DMS53 (cell line): ENCODE measurements around the gene MYOF.
"Not testable (repeated sequence)": the region's sequence is repeated elsewhere in the genome, so short reads cannot be mapped to it uniquely, and the experiment has no call there.

Experiments used
- DNase-seq: peaks from one replicate; lab custom pipeline; 2025; lab: John Stamatoyannopoulos, UW

MYOF gene

DNA sequence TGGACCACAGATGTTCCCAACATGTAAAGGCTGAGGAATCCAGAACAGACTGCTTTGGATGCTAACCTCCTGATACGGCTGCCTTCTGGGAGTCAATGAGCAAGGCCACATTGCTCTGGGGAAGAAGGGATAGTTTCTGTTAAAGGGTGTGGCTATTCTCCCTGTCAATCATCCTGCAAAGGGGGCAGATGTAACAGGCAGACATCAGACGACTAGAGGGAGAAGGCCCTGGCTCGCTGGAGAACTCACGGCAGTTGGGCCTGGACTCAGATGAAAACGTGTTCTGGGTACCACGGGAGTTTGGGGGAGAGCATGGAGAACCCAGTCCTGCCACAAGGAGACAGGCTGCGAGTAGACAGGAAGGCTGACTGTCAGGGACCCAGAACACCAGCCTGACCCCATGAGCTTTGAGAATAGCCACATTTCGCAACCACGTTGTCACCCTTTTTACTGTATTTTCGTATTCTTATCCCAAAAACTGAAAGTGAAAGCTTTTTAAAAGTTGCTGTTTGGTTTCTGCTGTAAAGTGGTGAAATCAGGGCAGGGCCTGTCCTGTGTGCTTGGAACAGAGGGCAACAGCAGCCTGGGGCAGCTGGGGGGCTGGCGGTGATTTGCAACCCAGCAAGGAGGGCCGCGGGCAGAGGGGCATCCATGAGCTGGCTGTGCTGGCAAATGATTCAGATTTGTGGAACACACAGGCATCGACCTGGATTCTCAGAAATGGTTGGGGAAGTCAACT lies 95.3 kb downstream of the MYOF start:
- no peak for DNase-seq

DNA sequence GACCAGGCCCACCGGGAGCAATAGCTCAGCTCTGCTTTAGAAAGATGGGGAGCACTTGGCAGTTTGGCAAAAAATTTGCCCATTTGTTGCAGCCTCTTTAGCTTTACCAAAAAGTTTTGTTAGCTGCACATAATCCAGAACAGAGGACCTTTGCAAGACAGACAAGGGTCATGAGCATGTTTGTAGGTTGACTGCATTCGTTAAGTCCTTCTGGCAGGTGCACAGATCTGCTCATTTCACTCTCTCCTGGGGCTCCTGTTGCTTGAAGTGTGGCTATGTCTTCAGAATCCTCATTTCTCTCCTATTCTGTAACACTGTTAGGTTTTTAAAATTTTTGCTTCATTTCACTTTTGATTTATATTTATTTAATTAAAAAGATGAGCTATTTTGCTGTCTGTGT lies 96.8 kb downstream of the MYOF start:
- DNase-seq: no peak

DNA sequence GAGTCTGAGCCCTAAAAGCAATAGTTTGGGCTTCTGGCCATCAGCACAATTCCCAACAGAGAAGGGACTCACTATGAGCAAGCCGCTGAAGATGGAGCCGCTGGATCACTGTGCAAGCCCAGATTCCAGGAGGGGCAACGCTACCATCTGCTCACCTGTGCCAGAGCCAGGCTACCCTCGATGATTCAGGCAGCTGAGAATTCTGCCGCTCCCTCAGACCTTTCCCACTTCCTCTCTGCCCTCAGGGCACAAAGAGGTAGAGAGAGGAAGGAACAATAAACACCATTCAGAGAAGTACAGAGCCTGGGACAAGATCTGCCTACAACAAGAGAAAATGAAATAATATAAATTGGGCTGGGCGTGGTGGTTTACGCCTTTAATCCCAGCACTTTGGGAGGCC lies 98.1 kb downstream of the MYOF start:
- no peak for DNase-seq

DNA sequence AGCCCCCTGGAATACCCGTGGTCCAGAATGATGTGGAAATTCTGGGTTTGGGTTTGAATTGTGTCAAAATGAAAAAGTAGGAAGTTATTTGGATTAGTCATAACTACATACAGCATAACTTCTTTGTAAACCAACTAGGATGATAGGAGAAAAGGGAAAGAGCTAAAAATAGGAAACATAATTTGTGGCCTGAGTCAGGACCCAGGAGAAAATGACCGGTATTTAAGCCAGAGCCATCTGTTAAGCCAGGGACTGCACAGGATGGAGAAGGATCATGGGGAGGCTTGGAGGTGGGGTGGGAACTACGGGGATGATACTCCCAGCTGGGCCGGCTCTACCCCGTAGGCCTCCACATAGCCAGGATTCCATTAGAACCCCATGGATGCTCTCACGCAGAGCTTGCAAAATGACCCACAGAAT lies 98.6 kb downstream of the MYOF start:
- DNase-seq: no peak

DNA sequence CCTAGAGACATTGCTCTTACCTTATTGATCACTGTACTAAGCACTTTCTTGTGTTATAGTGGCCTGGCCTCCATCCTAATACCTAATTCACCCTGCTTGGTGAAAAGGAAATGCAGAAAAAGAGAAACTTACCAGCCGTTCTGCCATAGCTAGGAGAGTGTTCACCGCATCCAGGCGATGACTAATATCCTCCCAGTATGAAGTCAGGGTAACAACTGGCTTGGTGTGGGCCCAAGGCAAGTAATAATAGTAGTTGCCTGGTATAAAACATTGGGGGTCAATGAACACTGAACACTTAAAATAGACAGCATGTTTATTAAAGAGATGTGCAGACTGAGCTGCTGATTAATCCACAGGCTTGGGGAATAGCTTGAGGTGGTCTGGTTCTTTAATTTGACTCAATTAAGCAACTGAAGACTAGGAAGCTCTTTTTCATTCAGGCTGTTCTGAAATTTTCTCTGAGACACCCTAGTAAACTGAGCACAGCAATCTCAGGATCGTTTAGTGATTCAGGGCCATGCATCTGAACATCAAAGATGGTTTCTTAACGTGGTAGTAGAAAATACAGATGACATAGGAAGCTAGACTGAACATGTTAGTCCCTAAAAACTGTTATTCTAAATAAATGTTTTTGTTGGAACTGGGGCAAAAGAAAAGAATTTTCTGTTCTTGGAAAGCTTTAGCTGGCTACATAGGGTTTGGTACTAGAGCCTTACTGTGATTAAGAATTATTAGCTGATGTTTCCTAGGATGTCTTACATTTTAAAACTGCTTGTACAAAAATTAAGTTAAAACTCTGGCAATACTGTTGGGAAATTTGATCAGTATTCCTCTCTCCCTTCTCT lies 102.2 kb downstream of the MYOF start:
- no peak for DNase-seq

DNA sequence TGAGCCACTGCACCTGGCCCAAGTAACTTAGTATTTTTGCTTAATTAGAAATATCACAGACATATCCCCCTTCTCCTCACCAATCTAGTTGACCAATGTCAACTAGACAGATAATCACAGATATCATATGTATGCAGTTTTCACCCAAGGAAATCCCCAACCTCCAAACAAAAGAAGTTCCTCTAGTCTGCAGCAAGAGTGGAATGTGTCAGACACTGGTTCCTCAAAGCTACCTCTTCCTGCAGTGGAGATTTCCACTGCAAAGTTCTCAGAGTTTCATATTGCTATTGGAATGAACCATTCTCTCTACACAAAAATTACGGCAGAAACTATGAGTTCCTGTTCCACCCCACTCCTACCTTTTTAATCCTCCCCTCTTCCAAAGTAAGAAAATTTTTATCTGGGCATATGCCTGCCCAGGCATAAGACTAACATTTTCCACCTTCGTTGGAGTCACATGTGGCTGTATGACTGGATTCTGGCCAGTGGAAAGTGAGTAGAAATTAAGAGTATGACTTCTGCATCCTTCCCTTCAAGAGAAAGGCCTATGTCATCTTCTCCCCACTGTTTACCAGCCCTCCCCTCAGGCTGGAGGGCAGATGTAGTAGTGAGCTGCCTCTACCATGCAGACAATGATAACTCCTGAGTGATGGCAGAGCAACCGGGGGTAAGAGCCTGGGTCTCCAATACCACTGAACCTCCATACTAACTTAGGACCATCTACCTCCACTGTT lies 103.0 kb downstream of the MYOF start:
- DNase-seq: no peak

DNA sequence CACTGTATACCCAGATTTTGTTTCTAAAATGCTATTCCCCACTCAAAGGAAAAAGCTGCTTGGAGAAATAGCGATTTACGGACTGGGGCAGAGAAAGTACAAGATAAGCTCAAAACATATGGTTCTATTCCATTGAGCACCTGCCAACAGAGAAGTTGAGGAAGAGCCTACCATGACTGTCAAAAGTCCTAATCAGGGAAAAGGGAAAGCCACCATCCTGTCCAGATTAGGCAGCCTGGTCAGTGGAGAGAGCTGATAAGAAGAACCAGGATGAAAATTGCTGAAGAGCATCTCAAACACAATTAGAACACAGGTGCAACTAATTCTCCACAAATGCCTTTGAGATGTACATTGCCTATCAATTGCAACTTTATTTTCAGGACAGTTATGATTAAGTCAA lies 104.1 kb downstream of the MYOF start:
- DNase-seq: no peak

DNA sequence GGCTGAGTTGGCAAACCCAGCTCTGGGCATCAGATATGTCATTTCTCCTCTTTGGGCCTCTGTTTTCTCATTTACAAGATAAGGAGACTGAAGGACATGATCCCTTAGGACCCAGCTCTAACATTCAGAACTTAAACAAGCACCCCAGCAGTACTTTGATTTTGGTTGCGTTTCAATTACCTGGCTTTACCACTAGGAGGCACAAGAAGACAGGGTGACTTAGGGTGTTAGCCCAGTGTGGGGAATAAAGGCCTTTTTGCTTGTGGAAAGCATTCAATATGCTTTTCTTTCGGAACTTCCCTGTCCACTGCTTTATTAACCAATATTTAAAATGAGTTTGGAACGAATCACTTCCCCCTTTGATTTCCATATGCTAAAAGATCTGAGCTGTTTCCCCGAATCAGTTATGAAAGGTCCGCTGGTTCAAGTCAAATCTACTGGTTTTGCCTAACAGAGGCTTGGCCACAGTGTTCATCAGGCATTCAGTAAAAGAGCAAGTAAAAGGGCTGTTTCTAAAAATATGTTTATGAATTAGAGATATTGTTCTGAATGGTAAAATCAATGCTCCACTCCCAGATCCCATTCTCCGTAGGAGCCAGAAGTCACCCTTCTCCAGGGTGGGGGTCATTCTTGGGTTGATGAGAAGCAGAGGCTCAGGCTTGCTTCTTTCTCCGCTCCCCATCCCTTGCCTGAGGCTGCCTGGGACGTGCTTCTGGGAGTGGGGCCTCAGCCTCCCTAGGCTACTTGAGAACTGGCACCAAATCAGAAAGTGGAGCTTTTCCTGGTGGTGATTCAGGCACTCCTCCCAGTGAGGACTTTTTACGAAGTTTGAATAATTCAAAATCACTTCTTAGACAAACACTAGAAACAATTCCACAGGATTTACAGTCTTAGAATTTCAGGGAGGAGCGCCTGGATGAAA lies 105.5 kb downstream of the MYOF start:
- peak; percentile 85 for DNase-seq

DNA sequence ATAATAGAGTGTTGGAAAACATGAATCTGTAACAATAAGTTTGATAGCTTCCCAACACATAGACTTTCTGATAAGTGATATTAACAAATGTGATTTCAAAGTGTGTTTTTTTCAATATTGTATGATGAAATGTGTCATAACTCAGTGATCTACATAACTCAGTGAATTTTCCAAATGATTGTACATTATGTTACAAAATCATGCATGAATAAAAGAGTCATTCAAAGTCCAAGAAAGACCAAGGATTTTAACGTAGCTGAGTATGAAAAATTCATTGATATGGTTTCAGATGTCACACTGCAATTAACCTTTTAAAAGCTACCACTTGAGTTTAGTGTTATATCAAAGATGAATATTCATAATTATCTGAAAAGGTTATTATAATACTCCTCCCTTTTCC lies 111.2 kb downstream of the MYOF start:
- DNase-seq: no peak

DNA sequence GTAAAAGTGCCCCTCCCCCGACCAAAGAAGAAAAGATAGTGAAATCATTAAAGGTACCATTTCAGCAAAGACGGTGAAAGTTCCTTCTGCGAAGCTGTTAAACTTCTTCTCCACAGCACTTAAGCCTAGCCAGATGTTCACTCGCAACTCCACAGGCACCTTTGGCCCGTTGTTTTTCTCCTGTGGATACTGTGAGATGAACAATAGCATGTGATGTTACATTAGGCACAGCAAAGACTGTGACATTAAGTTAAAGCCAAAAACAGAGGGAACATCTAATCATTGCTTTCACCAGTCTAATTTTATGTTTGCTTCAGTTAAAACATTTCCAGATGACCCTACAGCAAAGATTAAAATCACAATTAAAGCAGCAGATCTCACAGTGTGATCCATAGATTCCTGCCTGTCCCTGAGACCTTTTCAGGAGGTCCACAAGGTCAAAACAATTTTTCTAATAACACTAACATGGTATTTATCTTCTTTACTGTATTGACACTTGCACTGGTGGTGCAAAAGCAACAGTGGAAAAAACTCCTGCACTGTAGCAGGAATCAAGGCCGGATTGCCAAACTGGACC lies 112.5 kb downstream of the MYOF start:
- no peak for DNase-seq

DNA sequence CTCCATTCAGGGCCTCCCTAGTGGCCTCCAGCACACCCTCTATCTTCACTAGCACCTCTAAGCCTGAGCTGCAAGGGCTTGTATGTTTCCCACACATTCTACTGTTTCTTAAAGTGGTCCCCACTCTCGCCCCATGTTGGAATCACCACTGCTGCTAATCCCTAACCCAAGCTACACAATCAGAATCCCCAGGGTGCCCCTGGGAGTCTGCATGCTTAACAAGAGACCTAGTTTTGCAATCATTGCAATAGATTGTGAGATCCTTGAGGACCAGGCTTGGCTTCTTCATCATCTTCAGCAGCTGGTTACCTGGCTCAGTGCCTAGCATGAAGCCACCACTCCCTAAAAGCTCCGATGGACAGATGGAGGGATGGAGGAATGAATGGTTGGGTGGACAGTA lies 113.9 kb downstream of the MYOF start:
- DNase-seq: no peak

DNA sequence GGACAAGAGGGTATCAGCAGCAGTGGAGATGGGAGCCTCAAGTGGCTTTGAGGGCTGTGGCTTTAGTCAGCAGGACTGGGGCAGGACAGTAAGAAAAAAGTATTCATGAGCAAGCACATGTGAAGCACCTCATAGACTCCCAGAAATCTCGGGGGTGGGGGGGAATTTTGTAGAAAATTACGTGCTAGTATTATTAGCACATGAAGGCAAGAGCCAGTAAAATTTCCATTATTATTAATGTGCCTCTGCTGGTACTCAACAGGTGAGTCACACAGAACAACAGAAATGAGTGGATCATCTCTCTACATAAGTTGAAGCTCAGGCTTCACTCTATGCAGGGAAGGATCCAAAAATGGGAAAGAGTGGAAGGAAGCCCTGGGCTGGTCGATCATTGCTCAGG lies 114.5 kb downstream of the MYOF start:
- no peak for DNase-seq

DNA sequence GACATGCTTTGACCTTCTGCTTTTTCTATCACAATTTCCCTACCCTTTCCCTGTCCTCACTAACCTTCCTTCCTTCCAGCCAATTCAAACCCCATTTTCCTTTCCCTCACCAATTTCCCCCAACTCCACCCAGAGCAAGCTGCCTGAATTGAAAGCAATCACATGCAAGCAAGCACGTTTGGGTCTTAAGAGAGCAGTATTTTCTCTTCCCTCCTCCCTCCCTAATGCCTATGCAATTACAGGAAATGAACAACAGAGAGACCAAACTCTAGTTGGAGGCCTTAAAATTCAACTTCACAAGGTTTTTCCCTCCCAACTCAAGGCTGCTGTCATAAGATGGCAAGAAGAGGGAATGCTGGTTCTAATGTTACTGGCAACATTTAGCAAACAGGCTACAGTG lies 117.2 kb downstream of the MYOF start:
- no peak for DNase-seq

DNA sequence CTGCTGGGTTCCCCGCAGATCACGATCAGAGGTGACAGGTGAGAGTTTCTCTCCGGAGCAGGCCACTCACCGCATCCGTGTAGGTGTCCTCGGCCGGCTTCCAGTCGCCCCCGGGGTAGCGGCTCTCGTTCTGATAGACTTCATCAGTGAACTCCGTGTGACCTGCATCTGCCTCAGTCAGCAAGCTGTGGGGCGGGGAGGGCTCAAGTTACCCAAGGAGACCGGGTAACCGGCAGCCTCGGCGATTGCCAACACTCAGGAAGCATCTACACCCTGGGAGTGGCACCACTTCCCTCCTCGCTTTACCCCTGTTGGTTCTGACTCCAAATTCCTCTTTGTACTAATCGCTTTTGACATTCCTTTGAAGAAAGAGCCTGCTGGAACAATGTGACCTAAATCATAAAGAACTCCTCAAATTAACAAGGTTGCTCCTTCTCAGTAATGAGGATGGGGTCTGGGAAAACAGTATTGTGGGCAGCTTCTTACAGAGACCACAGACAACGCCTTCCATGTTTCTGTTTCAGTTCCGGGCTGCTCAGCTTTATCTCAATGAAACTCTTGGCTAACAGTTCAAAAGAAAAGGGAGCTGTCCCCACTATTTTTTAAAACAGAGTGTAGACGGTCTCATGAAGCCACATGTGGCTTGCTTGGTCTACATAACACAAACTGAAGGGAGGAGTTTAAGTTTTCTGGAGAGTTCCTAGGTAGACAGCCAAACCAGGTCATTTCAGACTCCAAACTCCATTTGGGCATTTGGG lies 118.1 kb downstream of the MYOF start:
- no peak for DNase-seq

DNA sequence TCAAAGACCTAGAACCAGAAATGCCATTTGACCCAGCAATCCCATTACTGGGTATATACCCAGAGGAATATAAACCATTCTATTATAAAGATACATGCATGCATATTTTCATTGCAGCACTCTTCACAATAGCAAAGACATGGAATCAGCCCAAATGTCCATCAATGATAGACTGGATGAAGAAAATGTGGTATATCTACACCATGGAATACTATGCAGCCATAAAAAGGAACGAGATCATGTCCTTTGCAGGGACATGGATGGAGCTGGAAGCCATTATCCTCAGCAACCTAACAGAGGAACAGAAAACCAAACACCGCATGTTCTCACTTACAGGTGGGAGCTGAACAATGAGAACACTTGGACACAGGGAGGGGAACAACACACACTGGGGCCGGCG lies 123.7 kb downstream of the MYOF start:
- DNase-seq: not testable (repeated sequence)

DNA sequence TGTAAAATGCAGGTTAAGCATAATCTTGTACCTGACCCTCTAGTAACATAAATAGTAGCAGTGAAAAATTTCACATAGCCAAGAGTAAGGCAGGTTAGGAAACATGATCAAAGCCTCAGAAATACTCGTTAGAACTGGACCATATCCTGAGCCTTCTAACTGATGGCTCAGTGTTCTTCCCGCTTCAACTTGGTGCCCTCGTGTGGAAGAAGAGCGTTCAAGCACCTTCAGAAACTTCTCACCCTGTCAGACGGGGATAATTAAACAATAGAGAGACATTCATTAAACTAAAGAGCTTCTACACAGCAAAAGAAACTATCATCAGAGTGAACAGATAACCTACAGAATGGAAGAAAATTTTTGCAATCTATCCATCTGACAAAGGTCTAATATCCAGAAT lies 124.5 kb downstream of the MYOF start:
- DNase-seq: peak; percentile 84

DNA sequence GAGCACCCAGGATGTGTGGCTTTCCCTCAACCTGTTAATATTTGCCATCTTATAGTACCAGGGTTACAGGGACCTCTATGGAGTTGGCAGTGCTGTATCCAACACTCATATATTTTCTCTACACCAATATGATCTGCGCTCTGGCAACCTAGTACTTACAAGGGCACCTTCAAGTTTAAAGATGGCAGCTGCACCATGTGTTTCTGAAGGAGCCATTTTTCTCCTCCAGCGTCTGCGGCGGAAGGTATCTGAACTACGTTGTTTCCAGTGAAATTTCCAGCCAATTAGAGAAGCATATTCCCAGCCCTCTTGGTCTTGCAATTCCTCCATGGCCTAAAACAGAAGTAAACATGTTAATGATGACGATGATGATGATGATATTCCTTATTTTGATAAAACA lies 125.6 kb downstream of the MYOF start:
- no peak for DNase-seq

DNA sequence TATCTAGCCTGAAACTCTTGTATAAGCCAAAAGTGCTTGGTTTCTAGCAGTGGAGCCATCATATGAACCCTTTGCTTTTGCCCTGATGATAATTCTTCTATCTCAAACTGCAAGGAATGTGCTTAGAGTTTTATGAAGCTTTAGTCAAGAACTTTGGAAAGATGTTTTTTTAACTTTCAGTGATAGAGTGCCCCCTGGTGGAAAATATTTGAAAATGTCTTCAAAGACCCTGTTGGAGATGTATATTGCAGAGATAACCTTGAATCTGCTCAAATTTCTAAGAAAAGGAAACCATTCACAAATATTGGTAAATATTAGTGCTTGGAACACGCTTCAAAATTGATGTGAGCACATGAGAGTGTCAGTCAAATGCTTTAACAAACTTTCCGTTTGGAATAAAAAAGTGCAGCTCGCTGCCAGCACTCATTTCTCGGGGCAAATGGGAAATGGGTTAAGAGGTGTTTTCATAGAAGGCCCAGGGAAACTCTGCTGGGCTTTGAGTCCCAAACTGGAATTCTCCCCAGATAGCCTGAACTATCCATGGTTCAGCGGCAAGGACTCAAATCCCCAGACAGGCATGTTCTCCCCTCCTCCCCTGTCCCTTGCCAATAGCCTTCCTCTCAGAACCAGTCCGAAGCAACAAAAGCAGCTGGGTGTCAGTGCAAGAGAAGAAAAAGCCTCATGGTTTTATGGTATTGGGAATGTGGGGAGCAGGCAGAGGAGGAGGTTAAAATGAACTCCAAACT lies 129.3 kb downstream of the MYOF start:
- DNase-seq: peak; percentile 65

DNA sequence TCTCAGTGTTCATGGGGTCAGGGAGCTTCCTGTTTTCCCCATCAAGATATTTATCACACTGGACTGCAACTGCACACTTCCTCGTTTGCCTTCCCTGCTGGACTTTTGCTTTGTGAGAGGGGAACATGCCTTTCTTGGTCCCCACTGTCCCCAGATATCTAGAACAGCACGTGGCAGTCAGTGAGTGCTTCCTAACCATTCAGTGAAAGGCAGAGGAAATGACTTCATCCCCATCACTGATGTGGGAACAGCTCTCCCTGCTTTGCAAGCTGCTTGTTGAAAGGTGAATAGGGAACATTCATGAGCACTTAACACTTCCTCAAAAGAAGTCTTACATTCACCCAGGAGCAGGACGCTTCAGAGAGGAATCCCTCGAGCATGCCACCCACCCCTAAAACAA lies 135.4 kb downstream of the MYOF start:
- peak; percentile 40 for DNase-seq

DNA sequence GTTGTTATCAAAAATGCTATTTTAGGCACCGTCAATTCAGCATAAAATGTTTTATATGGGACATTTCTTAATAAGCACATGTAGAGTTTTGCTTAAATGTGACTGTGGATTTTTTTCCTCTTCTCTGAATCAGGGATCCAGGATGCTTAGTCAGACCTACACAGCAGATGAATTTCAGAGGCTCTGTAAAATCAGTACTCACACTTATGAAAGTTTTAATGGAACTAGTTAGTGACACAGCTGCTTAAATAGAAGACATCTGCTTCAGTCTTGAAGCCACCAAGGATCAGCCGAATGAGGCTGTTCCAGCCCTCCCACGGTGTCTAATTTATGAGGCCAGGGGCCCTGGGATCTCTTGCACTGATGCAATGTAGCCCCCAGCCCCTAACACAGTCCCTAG lies 136.0 kb downstream of the MYOF start:
- DNase-seq: no peak
